Fibroblast of skin of right quadriceps (primary cell): Measurements from ENCODE around the gene BMPR1A.

Experiments used
- DNase-seq: peaks from one replicate; pipeline ENCODE4 v3.0.0-alpha.2; 2013

BMPR1A gene

GRCh38 chr10:86958901-86959736, 202.7 kb downstream of the BMPR1A start:
- no peak for DNase-seq

- no peak for DNase-seq
Observed at GRCh38 chr10:86959737-86960002, 203.3 kb downstream of the BMPR1A start.

- DNase-seq: peak; percentile 53
Observed at GRCh38 chr10:86960003-86960862, 203.8 kb downstream of the BMPR1A start.

- DNase-seq: no peak
Observed at GRCh38 chr10:86960863-86961434, 204.5 kb downstream of the BMPR1A start.

- no peak for DNase-seq
Observed at GRCh38 chr10:86961481-86962091, 205.2 kb downstream of the BMPR1A start.

GRCh38 chr10:86962136-86962980, 205.9 kb downstream of the BMPR1A start:
- no peak for DNase-seq

GRCh38 chr10:86962981-86963310, 206.5 kb downstream of the BMPR1A start:
- no peak for DNase-seq

GRCh38 chr10:86963341-86963919, 207.0 kb downstream of the BMPR1A start:
- DNase-seq: no peak

- no peak for DNase-seq
Observed at GRCh38 chr10:86964061-86964846, 207.8 kb downstream of the BMPR1A start.

- no peak for DNase-seq
Observed at GRCh38 chr10:86964847-86965190, 208.4 kb downstream of the BMPR1A start.

- DNase-seq: no peak
Observed at GRCh38 chr10:86965986-86966654, 209.7 kb downstream of the BMPR1A start.

- no peak for DNase-seq
Observed at GRCh38 chr10:86967481-86967941, 211.1 kb downstream of the BMPR1A start.

GRCh38 chr10:86968271-86968993, 212.0 kb downstream of the BMPR1A start, which contains the start of gene ADIRF:
Gene ADIRF (plus strand): TSS chr10:86968482. CDS start chr10:86968545, 63 bp downstream.
- DNase-seq: no peak

GRCh38 chr10:86968994-86969355, 212.6 kb downstream of the BMPR1A start:
- DNase-seq: no peak

- DNase-seq: no peak
Observed at GRCh38 chr10:86969421-86970041, 213.1 kb downstream of the BMPR1A start.

- DNase-seq: no peak
Observed at GRCh38 chr10:86970162-86970981, 214.0 kb downstream of the BMPR1A start.

- no peak for DNase-seq
Observed at GRCh38 chr10:86970982-86971231, 214.5 kb downstream of the BMPR1A start.

- peak; percentile 84 for DNase-seq
Observed at GRCh38 chr10:86971232-86971991, 215.0 kb downstream of the BMPR1A start.
